Lung (tissue), 12 donors: Measurements from ENCODE around the gene ACBD5. TPM values are rescaled to one million over a fixed set of nuclear protein-coding genes. Genes with fewer than 3 reads are reported as not detected.
"Not testable (repeated sequence)": the region's sequence is repeated elsewhere in the genome, so short reads cannot be mapped to it uniquely, and the experiment has no call there.

Experiments used
- ATAC-seq: fragments of 200-7000 bp; cut with Tn5 transposase; one replicate; pipeline ENCODE4 v1.9.1; 2020; ENCODE audit warnings: moderate number of reproducible peaks; ENCODE audit not compliant: insufficient read depth, low FRiP score
- DNase-seq, 3 donors: peaks; one replicate each; pipeline ENCODE4 v3.0.0-alpha.2; 2013 to 2017
- H3K27ac ChIP-seq, 2 donors: one replicate each; pipeline ENCODE4 v1.5.1; 2013; ENCODE audit warnings: mild to moderate bottlenecking in 2 of 2, moderate library complexity in 2 of 2, control low read depth in 1 of 2, inconsistent platforms in 1 of 2, low read depth in 1 of 2, low read length in 1 of 2
- H3K27me3 ChIP-seq, 3 donors: one replicate each; pipeline ENCODE4 v1.5.1; 2013; ENCODE audit warnings: low read length in 2 of 3; ENCODE audit not compliant: control insufficient read depth in 3 of 3, insufficient read depth in 3 of 3
- H3K36me3 ChIP-seq, 4 donors: one replicate each; pipeline ENCODE4 v1.5.1; 2013; ENCODE audit warnings: low read length in 4 of 4, mild to moderate bottlenecking in 1 of 4, moderate library complexity in 1 of 4; ENCODE audit not compliant: control insufficient read depth in 4 of 4, insufficient read depth in 4 of 4
- H3K4me1 ChIP-seq, 5 donors: one replicate each; pipeline ENCODE4 v1.5.1; 2013; ENCODE audit warnings: low read length in 5 of 5, mild to moderate bottlenecking in 2 of 5, moderate library complexity in 1 of 5; ENCODE audit not compliant: control insufficient read depth in 5 of 5, insufficient read depth in 5 of 5
- H3K4me3 ChIP-seq: one replicate; pipeline ENCODE4 v1.5.1; 2013; ENCODE audit warnings: mild to moderate bottlenecking, control low read depth, moderate library complexity
- H3K9ac ChIP-seq, 2 donors: one replicate each; pipeline ENCODE4 v1.5.1; 2013; ENCODE audit warnings: low read length in 2 of 2, control low read depth in 1 of 2; ENCODE audit not compliant: insufficient read depth in 1 of 2
- H3K9me3 ChIP-seq, 4 donors: one replicate each; pipeline ENCODE4 v1.5.1; 2013; ENCODE audit warnings: low read length in 3 of 4, mild to moderate bottlenecking in 1 of 4, moderate library complexity in 1 of 4; ENCODE audit not compliant: control insufficient read depth in 4 of 4, insufficient read depth in 3 of 4
- WGBS, 2 donors: extraction: QIAGEN DNeasy Blood & Tissue Kit; methylation state at CpG; one replicate each; pipeline ENCODE4 v1.1.7; 2013; 5-methylcytosine and 5-hydroxymethylcytosine counted together
- polyA plus RNA-seq, 2 donors: library from polyadenylated mRNA; stranded (reverse); fragments of 200-250 nt; gene quantifications; one replicate each; pipeline ENCODE4 v1.2.1, GENCODE V29; 2013
- total RNA-seq, 2 donors: library from RNA; depleted of rRNA in 1 of 2; stranded (reverse); fragments of >200 nt in 1 of 2; gene quantifications; one replicate each; pipeline ENCODE4 v1.2.1, GENCODE V29; 2014 to 2021
- TF ChIP-seq, protein P1 (sequence below): IDR thresholded peaks from 2 replicates; pipeline ENCODE4 v1.5.1; 2012; ENCODE audit warnings: mild to moderate bottlenecking; ENCODE audit errors: control extremely low read depth, extremely low read depth
- donor health status: control.
- donor health status: control.
- donor health status: Bipolar disorder and iron deficiency.
- donor health status: healthy.
- donor health status: DM: yes; HTN: yes; CAD: no.

The ACBD5 gene
- total and polyA plus RNA-seq, 4 donors, result 10.4 to 25.3 (median 17.3) TPM

DNA sequence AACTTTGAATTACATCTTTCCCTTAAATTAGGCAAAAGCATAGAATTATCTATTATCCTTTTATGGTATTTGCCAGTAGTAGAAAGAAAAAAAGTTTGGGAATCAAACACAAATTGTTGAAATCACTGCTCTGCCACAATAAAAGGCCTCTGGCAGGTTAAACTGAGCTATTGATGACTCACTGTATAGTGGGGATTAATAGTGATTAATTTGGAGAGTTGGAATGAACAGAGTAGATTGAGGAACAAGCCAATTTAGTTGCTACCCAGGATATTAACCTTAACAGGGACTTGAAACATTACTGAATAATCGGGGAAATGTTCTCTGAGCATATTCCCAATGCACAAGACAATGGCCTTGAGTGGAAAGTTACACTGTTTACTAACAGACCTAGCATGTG is 52.3 kb downstream of the ACBD5 start:
- H3K4me3 ChIP-seq, result no peak overlapping the region
- DNase-seq (no peak), ATAC-seq (no peak)
- no peak overlapping the region for H3K9ac ChIP-seq
- no peaks in the 10 kb centered on the region for H3K4me1 ChIP-seq
- TF ChIP-seq, protein P1, sequence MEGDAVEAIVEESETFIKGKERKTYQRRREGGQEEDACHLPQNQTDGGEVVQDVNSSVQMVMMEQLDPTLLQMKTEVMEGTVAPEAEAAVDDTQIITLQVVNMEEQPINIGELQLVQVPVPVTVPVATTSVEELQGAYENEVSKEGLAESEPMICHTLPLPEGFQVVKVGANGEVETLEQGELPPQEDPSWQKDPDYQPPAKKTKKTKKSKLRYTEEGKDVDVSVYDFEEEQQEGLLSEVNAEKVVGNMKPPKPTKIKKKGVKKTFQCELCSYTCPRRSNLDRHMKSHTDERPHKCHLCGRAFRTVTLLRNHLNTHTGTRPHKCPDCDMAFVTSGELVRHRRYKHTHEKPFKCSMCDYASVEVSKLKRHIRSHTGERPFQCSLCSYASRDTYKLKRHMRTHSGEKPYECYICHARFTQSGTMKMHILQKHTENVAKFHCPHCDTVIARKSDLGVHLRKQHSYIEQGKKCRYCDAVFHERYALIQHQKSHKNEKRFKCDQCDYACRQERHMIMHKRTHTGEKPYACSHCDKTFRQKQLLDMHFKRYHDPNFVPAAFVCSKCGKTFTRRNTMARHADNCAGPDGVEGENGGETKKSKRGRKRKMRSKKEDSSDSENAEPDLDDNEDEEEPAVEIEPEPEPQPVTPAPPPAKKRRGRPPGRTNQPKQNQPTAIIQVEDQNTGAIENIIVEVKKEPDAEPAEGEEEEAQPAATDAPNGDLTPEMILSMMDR, result no peak
- H3K27me3 ChIP-seq, result no peaks in the 10 kb centered on the region
- H3K36me3 ChIP-seq, result peaks cover 0 to 11% (median 3%) of the 10 kb centered on the region in 4 donors
- WGBS, 2 donors, result 96 to 98% methylated on average over 1 of the region's 1 CpG
- H3K27ac ChIP-seq, result no peak overlapping the region
- no peaks in the 10 kb centered on the region for H3K9me3 ChIP-seq

DNA sequence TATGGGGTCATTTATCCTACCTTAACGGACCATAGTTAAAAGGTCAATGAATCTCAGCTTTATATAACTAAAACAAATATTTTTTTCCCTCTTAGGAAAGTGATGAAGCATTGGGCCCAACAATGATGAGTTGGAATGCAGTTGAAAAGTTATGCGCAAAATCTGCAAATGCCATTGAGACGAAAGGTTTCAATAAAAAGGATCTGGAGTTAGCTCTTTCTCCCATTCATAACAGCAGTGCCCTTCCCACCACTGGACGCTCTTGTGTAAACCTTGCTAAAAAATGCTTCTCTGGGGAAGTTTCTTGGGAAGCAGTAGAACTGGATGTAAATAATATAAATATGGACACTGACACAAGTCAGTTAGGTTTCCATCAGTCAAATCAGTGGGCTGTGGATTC is 70.7 kb downstream of the ACBD5 start:
- Histone ChIP-seq H3K4me1 (no peaks in the 10 kb centered on the region), H3K27ac (no peak overlapping the region), H3K27me3 (no peaks in the 10 kb centered on the region), H3K4me3 (no peak overlapping the region), H3K36me3 (peaks cover 8 to 13% (median 12%) of the 10 kb centered on the region in 4 donors), H3K9ac (no peak overlapping the region), H3K9me3 (no peaks in the 10 kb centered on the region)
- WGBS, 2 donors, result 83 to 98% methylated on average over 4 of the region's 4 CpGs
- ATAC-seq, result no peak
- TF ChIP-seq, protein P1, result no peak
- no peak for DNase-seq

DNA sequence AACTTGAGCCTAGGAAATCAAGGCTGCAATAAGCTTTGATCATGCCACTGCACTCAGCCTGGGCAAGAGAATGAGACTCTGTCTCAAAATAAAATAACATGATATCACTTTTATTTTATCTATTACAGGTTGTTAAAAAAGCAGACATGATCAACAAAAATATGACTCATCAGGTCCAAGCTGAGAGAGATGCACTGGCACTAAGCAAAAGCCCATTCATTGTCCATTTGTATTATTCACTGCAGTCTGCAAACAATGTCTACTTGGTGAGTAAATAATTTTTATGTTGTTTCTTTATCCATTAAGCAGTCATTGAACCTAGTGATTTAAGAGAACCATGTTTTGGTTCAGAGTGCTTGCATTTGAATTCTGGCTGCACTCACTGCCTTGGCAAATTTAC is 82.2 kb downstream of the ACBD5 start:
- ATAC-seq, result no peak

DNA sequence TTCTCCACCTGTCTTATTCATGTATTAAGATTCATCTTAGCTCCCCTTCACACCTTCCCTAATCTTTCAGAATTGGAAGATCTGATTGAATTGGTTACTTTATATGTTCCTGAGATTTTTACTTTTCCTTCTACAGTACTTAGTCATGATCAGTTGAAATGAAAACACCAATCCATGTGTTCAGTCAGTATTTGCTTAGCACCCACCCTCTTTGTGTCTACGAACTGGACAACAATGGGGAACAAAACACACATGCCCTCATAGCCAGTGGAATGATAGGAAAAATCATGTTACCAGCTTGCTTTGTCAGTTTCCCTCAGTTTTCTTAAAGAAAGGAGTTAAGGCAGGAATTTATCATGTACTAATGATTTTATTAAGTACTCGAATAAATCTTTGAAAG is 83.4 kb downstream of the ACBD5 start:
- Histone ChIP-seq H3K4me3 (no peak overlapping the region), H3K4me1 (peaks cover 4 to 15% (median 10%) of the 10 kb centered on the region in 5 donors), H3K36me3 (peaks cover 1 to 11% (median 7%) of the 10 kb centered on the region in 4 donors), H3K9ac (no peak overlapping the region), H3K27ac (no peak overlapping the region), H3K27me3 (no peaks in the 10 kb centered on the region), H3K9me3 (no peaks in the 10 kb centered on the region)
- TF ChIP-seq, protein P1, result no peak
- 77 to 81% methylated on average over 2 of the region's 2 CpGs for whole genome bisulfite sequencing, 2 donors
- ATAC-seq (no peak), DNase-seq (no peak)

More for the DNA sequence above, 82.2 kb downstream of the ACBD5 start:
- H3K4me3 ChIP-seq, result no peak overlapping the region
- H3K27ac ChIP-seq, result no peak overlapping the region
- H3K9me3 ChIP-seq, result no peaks in the 10 kb centered on the region
- TF ChIP-seq, protein P1, result no peak
- peaks cover 1 to 11% (median 7%) of the 10 kb centered on the region in 4 donors for H3K36me3 ChIP-seq
- H3K27me3 ChIP-seq, result no peaks in the 10 kb centered on the region
- peaks cover 0 to 4% (median 0%) of the 10 kb centered on the region in 5 donors for H3K4me1 ChIP-seq
- no peak overlapping the region for H3K9ac ChIP-seq
- DNase-seq, result no peak

GRCh38 chr10:27156566-27156965 is 84.0 kb downstream of the ACBD5 start:
- H3K4me3 ChIP-seq, H3K9me3 ChIP-seq, DNase-seq, H3K9ac ChIP-seq, H3K27ac ChIP-seq, ATAC-seq, H3K27me3 ChIP-seq: not testable (repeated sequence)
- WGBS, 2 donors, result 84 to 90% methylated on average over 16 to 17 of the region's 17 CpGs
- H3K4me1 ChIP-seq, result peaks cover 4 to 15% (median 10%) of the 10 kb centered on the region in 5 donors
- peaks cover 1 to 11% (median 7%) of the 10 kb centered on the region in 4 donors for H3K36me3 ChIP-seq
